HG02938 (cell line): ENCODE data around the gene ITGB7.

ENCODE experiments used
- ATAC-seq: cut with Tn5 transposase; IDR thresholded peaks from one replicate; pipeline ENCODE4 v1.9.1; 2021; ENCODE audit warnings: mild to moderate bottlenecking, moderate library complexity; ENCODE audit not compliant: unreplicated experiment

ITGB7 gene, protein sequence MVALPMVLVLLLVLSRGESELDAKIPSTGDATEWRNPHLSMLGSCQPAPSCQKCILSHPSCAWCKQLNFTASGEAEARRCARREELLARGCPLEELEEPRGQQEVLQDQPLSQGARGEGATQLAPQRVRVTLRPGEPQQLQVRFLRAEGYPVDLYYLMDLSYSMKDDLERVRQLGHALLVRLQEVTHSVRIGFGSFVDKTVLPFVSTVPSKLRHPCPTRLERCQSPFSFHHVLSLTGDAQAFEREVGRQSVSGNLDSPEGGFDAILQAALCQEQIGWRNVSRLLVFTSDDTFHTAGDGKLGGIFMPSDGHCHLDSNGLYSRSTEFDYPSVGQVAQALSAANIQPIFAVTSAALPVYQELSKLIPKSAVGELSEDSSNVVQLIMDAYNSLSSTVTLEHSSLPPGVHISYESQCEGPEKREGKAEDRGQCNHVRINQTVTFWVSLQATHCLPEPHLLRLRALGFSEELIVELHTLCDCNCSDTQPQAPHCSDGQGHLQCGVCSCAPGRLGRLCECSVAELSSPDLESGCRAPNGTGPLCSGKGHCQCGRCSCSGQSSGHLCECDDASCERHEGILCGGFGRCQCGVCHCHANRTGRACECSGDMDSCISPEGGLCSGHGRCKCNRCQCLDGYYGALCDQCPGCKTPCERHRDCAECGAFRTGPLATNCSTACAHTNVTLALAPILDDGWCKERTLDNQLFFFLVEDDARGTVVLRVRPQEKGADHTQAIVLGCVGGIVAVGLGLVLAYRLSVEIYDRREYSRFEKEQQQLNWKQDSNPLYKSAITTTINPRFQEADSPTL

GRCh38 chr12:53207042-53207441 lies at the start of gene ITGB7:
ITGB7 (minus strand) TSS chr12:53207251; CDS start chr12:53200443, 6,808 bp downstream.
- ATAC-seq = no peak

DNA sequence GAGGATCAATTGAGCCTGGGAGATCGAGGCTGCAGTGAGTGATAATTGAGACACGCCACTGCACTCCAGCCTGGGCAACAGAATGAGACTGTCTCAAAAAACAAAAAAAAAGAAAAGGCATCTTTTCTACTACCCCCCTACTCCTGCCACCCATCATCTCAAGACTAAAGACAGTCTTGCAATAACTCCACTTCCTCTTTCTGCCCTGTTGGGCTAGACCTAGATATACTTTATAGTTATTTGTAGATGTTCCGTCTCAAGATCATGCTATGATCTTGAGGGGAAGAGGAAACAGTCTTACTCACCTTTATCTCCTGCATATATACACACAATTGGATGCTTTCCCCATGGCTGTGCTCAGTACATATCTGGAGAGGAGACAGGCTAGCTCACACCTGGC lies 48.9 kb upstream of the ITGB7 start:
- no peak for ATAC-seq

DNA sequence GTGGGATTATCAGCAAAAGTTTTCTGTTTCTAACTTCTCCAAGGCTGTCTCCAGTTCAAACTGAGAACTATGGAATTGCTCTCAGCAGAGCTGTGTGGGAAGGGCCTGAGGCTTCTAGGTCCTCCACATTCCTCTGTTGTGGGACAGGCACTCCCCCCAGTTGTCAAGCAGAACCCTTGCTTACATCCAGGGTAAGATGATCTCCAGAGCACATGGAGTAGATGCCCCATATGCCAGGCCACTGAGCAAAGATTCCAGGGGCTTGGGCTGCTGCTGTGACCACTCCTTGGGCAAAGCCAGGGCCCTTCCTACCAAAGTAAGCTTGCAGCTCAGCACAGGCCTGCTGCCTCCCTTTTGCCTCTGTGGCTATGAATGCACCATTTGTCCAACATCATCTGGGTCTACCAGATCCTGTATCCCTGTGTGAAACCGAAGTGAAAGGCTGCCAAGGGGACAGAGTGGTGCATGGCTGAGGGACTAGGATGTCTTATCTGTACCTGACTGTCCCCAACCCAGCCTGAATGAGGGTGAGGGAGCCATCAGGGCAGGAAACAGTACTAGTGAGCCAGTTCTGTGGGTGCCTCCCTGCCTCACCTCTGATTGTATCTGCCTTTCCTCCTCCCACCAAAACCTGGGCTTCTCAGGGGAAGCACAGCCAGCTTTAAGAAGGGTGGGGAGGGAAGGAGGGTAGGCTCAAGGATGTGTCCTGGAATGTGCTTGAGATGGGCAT lies 47.9 kb upstream of the ITGB7 start:
- ATAC-seq = no peak

- no peak for ATAC-seq
These were observed 46.2 kb upstream of the ITGB7 start for GRCh38 chr12:53253298-53253697.

DNA sequence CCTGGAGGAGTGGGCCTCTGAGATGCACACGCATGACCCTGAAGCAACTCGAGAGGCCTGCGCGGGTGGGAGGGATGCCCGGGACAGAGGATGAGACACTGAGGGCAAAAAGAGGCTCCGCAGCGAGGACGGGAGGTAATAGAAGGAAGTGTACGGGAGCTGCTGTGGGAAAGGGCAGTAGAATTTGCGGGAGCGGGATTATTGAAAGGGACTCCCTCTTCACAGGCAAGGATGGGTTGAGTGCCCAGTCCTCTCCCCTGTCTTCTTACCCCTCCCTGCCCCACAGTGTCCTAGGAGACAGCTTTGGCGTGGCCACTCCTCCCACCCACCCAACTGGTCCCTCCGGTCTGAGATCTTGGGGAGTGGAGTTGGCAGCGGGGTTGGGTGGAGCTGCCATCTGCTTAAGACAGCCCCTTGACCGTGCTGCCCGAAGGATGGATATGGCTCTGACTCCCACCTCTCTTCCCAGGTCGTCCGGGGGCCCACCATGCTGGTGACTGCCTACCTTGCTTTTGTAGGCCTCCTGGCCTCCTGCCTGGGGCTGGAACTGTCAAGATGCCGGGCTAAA lies 45.4 kb upstream of the ITGB7 start:
- ATAC-seq = no peak

GRCh38 chr12:53251477-53252348 lies 44.7 kb upstream of the ITGB7 start:
- no peak for ATAC-seq

- ATAC-seq = no peak
These were observed 38.2 kb upstream of the ITGB7 start for GRCh38 chr12:53245286-53245685.

DNA sequence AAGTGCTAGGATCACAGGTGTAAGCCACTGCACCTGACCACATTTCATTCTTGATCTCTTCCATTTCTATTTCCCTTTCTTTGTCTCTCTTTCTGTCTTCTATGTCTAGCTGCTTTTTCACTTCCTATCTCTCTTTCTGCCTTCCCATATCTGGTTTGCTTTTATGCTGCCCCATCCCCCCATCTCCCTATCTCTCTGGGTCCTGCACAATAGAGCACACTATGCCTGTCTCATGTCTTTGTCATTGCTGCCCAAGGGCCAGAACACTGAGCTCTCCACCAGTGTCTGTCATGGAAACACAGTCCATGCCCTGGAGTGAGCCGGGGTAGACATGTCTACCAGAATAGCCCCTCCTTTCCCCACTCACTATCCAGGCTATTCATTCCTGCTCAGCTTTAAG lies 37.3 kb upstream of the ITGB7 start:
- no peak for ATAC-seq

DNA sequence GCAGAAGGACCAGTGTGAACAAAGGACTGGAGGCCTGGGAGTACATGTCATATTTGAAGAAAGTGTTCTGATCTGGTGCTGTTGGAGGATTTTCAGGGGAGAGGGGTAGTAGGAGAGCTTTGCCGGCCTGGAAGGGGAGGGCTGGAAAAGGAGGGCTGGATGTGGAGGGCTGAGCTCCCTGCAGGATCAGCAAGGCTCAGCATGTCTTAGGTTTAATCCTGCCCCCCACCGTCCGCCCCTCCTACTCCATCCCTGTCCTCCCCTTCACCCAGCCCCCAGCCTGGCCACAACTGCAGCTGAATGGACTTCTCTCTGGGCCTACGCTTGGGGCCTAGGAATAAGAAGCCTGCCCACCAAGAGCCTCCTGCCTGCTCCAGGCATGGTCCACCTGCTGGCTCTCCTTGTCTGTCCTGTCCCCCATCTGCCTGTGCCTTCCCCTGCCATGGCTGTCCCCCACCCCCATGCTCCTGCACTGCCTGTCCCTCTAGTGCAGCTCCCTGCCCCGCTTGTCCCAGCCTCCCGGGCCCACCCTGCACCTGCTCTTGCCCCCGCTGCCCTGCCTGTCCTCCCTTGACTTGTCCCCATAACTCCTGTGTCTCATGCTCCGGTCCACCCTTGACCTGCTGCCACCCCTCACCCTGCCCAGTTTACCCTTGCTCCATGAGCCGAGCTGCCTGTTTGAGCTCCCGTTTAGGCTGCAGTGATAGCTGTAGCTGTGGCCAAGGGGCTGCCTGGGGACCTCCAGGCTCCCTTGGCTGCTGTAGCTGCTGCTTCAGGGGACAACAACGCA lies 34.8 kb upstream of the ITGB7 start:
- no peak for ATAC-seq

DNA sequence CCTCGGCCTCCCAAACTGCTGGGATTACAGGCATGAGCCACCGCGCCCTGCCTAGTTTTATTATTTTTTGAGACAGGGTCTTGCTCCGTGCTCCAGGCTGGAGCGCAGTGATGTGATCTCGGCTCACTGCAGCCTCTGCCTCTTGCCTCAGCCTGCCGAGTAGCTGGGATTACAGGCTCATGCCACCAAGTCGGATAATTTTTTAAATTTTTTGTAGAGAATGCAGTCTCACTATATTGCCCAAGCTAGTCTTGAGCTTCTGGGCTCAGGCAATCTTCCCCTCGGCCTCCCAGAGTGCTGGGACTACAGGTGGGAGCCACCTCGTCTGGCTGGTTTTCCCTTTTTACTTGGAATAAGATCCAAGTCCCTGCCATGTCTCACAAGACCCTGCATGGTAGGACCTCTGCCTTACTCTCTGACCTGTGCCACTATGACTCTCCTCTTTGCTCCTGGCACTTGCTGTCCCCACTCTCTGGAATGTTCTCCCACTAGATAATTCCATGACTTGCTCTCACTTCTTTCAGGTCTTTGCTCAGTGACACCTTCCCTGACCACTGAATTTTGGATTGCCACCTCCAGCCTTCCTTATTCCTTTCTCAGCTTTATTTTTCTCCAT lies 32.7 kb upstream of the ITGB7 start:
- no peak for ATAC-seq

- ATAC-seq = no peak
These were observed 29.5 kb upstream of the ITGB7 start for GRCh38 chr12:53236443-53237111.

DNA sequence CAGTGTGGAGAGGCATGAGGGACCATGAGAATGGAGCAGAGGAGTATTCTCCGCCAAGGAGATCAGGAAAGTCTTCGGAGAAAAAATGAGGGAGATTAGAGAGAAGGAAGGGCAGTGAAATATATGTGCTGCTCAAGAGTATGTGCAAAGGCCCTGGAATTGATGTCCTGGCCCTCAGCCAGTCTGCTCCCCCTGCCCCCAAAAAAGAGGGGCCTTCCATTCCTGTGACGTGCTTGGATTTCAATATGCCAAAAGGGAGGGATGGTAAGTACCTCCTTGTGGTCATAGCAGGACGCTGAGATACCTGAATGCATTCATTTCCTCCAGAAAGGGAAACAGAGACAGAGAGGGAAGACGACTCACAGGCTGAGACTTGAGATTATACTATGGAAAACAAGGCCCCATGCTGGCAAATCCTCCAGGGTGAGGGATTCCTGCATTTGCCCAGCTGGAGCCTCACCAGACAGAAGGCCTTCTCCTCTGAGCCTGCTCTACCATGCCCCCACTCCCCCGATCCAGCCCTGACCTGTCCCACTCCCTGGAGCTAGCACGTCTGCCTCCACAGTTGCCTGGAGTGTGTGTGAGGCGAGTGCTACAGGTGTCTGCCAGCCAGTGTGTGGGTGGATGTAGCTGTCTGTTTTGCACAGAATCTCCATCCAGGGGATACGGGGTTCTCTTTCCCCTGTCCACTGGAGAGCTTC lies 28.8 kb upstream of the ITGB7 start:
- no peak for ATAC-seq

GRCh38 chr12:53235164-53235563 lies 28.1 kb upstream of the ITGB7 start:
- ATAC-seq = no peak

DNA sequence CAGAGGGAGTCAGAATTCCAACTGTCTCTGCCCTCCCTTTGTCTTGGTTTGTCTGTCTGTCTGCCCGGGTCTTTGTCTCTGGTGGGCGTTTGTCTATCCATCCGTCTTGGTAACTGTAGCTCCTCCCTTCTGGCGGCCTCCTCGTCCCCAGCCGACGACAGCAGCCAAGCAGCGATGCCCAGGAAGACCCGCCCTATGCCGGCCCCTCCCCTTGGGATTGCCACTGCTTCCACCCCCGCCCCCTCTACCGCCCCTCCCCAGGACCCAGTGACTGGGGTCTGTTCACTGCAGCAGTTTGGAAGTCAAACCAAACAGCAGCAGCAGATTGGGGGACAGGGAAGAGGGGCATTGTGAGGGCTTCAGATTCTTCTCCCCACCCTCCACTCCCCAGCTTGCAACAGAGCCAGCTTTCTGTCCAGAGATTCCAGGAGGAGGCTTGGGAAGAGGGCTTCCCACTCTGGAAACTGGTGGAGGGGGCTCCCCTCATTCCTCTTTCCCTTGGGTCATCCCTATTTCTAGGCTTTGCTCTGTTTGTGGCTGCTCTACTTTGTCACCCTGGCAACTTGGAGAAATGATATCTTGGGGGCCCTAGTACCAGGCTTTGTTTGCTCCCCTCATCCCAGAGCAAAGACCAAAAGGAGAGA lies 27.3 kb upstream of the ITGB7 start:
- no peak for ATAC-seq

DNA sequence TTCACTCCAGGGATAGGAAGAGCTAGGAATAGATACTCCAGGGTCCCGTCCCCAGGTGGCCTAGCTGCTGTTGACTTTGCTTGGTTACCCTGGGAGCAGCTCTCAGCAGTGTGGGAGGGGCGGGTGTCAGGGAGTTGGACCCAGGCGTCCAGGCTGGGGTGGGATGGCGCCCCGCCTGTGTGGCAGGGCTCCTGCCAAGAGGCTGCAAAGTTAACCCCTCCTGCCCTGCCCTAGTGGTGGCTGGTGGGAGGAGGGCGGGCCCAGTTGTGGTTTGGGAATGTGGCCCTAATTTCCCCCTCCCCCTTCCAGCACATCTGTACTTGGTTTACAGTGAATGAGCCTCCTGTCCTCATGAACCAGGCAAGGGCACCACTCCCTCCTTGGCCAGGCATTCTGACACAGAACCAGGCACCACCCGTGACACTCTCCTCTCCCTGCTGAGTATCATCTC lies 26.6 kb upstream of the ITGB7 start:
- no peak for ATAC-seq

GRCh38 chr12:53232646-53233461 lies 25.8 kb upstream of the ITGB7 start:
- ATAC-seq = no peak
